Measurements from ENCODE around the gene MOSPD3. TPM values are rescaled to one million over a fixed set of nuclear protein-coding genes. Genes with fewer than 3 reads are reported as not detected.

The MOSPD3 gene
- total RNA-seq, 1 donor from 2014 or later = 14.7 TPM

GRCh38 chr7:100586266-100587025 lies 25.9 kb upstream of the MOSPD3 start, which contains the start of gene FBXO24:
FBXO24 (plus strand) TSS chr7:100586328; CDS start chr7:100586626, 298 bp downstream.
- intact Hi-C loops (cut with DNase I) = no loop called here
- ATAC-seq = peak; percentile 89
- Histone ChIP-seq H3K4me1 (peaks cover 39% of the 10 kb centered on the region), H3K27ac (peak within 1 kb of the TSS; percentile 99), H3K4me3 (peak within 1 kb of the TSS; percentile 98), H3K9me3 (no peaks in the 10 kb centered on the region), H3K36me3 (peaks cover 17% of the 10 kb centered on the region), H3K27me3 (no peaks in the 10 kb centered on the region)
- no peak for TF ChIP-seq CTCF (IDR thresholded peaks at IDR 0.05)
- DNase-seq = peak; percentile 100

GRCh38 chr7:100588438-100588837 lies 23.9 kb upstream of the MOSPD3 start:
- Histone ChIP-seq H3K9me3 (no peaks in the 10 kb centered on the region), H3K4me3 (no peak overlapping the region), H3K27ac (no peak overlapping the region), H3K4me1 (peaks cover 19% of the 10 kb centered on the region), H3K36me3 (no peaks in the 10 kb centered on the region), H3K27me3 (no peaks in the 10 kb centered on the region)
- DNase-seq (no peak), ATAC-seq (no peak)
- intact Hi-C loops (cut with DNase I) = no loop called here
- TF ChIP-seq CTCF (IDR thresholded peaks at IDR 0.05) = peak; percentile 35

- no peak for TF ChIP-seq CTCF (IDR thresholded peaks at IDR 0.05)
- DNase-seq (no peak), ATAC-seq (no peak)
- Histone ChIP-seq H3K27me3 (no peaks in the 10 kb centered on the region), H3K4me1 (peaks cover 9% of the 10 kb centered on the region), H3K27ac (no peak overlapping the region), H3K36me3 (no peaks in the 10 kb centered on the region), H3K9me3 (no peaks in the 10 kb centered on the region), H3K4me3 (no peak overlapping the region)
- intact Hi-C loops (cut with DNase I) = no loop called here
These were observed 22.9 kb upstream of the MOSPD3 start for GRCh38 chr7:100589341-100589947.

GRCh38 chr7:100590077-100590737 lies 22.1 kb upstream of the MOSPD3 start:
- H3K4me3 ChIP-seq = no peak overlapping the region
- peak; percentile 52 for DNase-seq

GRCh38 chr7:100591596-100591995 lies 20.7 kb upstream of the MOSPD3 start:
- intact Hi-C loops (cut with DNase I) = no loop called here
- ATAC-seq (no peak), DNase-seq (no peak)
- Histone ChIP-seq H3K4me3 (no peak overlapping the region), H3K36me3 (no peaks in the 10 kb centered on the region), H3K9me3 (no peaks in the 10 kb centered on the region), H3K27ac (no peak overlapping the region), H3K27me3 (no peaks in the 10 kb centered on the region), H3K4me1 (peaks cover 5% of the 10 kb centered on the region)
- no peak for TF ChIP-seq CTCF (IDR thresholded peaks at IDR 0.05)

More at GRCh38 chr7:100590077-100590737, 22.1 kb upstream of the MOSPD3 start:
- H3K36me3 ChIP-seq = no peaks in the 10 kb centered on the region
- H3K9me3 ChIP-seq = no peaks in the 10 kb centered on the region
- ATAC-seq = no peak
- intact Hi-C loops (cut with DNase I) = no loop called here
- no peaks in the 10 kb centered on the region for H3K27me3 ChIP-seq
- no peak overlapping the region for H3K27ac ChIP-seq
- no peak for TF ChIP-seq CTCF (IDR thresholded peaks at IDR 0.05)
- peaks cover 5% of the 10 kb centered on the region for H3K4me1 ChIP-seq
